Psoas muscle (tissue), 8 donors: ENCODE data around the gene MALRD1. TPM values are rescaled to one million over a fixed set of nuclear protein-coding genes. Genes with fewer than 3 reads are reported as not detected.

Experiments
- ATAC-seq, 4 donors: fragments of 200-7000 bp; cut with Tn5 transposase; one replicate each; pipeline ENCODE4 v1.9.1; 2020; ENCODE audit warnings: moderate library complexity in 3 of 4, mild to moderate bottlenecking in 2 of 4
- DNase-seq, 2 donors: peaks; one replicate each; pipeline ENCODE4 v3.0.0-alpha.2; 2020
- H3K27ac ChIP-seq: fragments of 200-600 bp; one replicate; pipeline ENCODE4 v1.8.0; 2022
- H3K27me3 ChIP-seq, 3 donors: fragments of 200-600 bp in 1 of 3; one replicate each; pipeline versions ENCODE4 v1.6.1 to v1.8.0; 2013 to 2022; ENCODE audit warnings: low read length in 2 of 3, mild to moderate bottlenecking in 2 of 3, moderate library complexity in 1 of 3; ENCODE audit not compliant: insufficient read depth in 3 of 3
- H3K36me3 ChIP-seq, 2 donors: fragments of 200-600 bp in 1 of 2; one replicate each; pipeline versions ENCODE4 v1.6.1 to v1.8.0; 2013 to 2022; ENCODE audit warnings: low read depth in 1 of 2, mild to moderate bottlenecking in 1 of 2, moderate library complexity in 1 of 2; ENCODE audit not compliant: insufficient read depth in 1 of 2
- H3K4me1 ChIP-seq: fragments of 200-600 bp; one replicate; pipeline ENCODE4 v1.8.0; 2022
- H3K4me3 ChIP-seq: fragments of 200-600 bp; one replicate; pipeline ENCODE4 v1.8.0; 2022; ENCODE audit warnings: mild to moderate bottlenecking
- H3K9me3 ChIP-seq: fragments of 200-600 bp; one replicate; pipeline ENCODE4 v1.8.0; 2022
- CTCF ChIP-seq: fragments of 200-600 bp; IDR thresholded peaks from one replicate; pipeline ENCODE4 v1.8.0; 2022; ENCODE audit warnings: antibody characterized with exemption
- WGBS, 3 donors: extraction: QIAGEN DNeasy Blood & Tissue Kit; methylation state at CpG; one replicate each; pipeline versions ENCODE4 v1.1.6 to v1.1.7; 2013; 5-methylcytosine and 5-hydroxymethylcytosine counted together
- intact Hi-C, 2 donors: fragments of 100-400 bp; cut with DNase I; formaldehyde crosslinking; loops; one replicate each; pipeline versions ENCODE4 v1.11.0 to v1.14.2; 2022
- polyA plus RNA-seq, 3 donors: library from polyadenylated mRNA; stranded (reverse); fragments of 200-250 nt; gene quantifications; one replicate each; pipeline ENCODE4 v1.2.3, GENCODE V29; 2013
- total RNA-seq, 4 donors: library from RNA; stranded (reverse); fragmentation: NEBNext Ultra II Directional in 2 of 4; extraction: Animal tissue kit (Norgen Biotek cat#: 25700) in 2 of 4; gene quantifications; one replicate each; pipeline versions ENCODE4 v1.2.1 to v1.2.4, GENCODE V29; 2021 to 2023
- donor health status: healthy with polysubstance abuse.
- donor health status: DM: no; HTN: no; CAD: no; lungs with moderate emphysema.
- donor health status: Bipolar disorder and iron deficiency.
- donor health status: healthy.
- donor health status: DM: yes; HTN: yes; CAD: no.
- donor health status: DM: no; HTN: no; CAD: no.
- donor health status: DM: no; HTN: no; CAD: no.
- donor health status: DM: yes; HTN: yes; CAD: no.

MALRD1 gene
- total and polyA plus RNA-seq, 7 donors, result 0.12 to 0.39 (median 0.27) TPM; not detected in 3

DNA sequence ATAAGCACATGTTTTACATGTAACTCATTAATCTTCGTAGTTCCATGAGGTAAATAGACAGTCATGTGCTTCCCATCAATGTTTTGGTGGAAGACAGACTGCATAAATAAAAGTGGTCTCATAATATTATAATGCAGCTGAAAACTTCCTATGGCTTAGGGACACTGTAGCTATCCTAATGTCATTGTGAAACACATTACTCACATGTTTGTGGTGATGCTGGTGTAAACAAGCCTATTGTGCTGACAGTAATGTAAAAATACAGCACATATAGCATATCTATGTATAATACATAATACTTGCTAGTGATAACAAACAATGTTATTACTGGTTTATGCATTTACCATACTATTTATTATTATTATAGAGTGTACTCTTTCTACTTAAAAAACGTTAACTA is 730.4 kb downstream of the MALRD1 start:
- 82 to 86% (median 85%) methylated on average over 2 of the region's 2 CpGs for WGBS, 3 donors
- H3K27ac ChIP-seq, result no peak overlapping the region
- H3K9me3 ChIP-seq, result no peaks in the 10 kb centered on the region
- DNase-seq (no peak), ATAC-seq (no peak)
- no peaks in the 10 kb centered on the region for H3K36me3 ChIP-seq
- H3K4me3 ChIP-seq, result no peak overlapping the region
- no peaks in the 10 kb centered on the region for H3K27me3 ChIP-seq
- TF ChIP-seq CTCF, result no peak
- intact Hi-C loops, result no loop called here
- H3K4me1 ChIP-seq, result no peaks in the 10 kb centered on the region

- Histone ChIP-seq H3K4me1 (no peaks in the 10 kb centered on the region), H3K36me3 (no peaks in the 10 kb centered on the region), H3K4me3 (no peak overlapping the region), H3K27me3 (no peaks in the 10 kb centered on the region), H3K9me3 (no peaks in the 10 kb centered on the region), H3K27ac (no peak overlapping the region)
- intact Hi-C loops, result loop anchor here in 1 of 2 donors (10.0 kb wide), 1 partner anchor 368 kb away; no protein-coding TSS in a partner anchor
- TF ChIP-seq CTCF, result no peak
- DNase-seq, result no peak
- WGBS, 3 donors, result 69 to 72% (median 71%) methylated on average over 6 of the region's 6 CpGs
- ATAC-seq, result no peak
Observed at GRCh38 chr10:19782430-19783089, 734.0 kb downstream of the MALRD1 start.

GRCh38 chr10:19783721-19784120 is 735.1 kb downstream of the MALRD1 start:
- no peak for ATAC-seq
- TF ChIP-seq CTCF, result no peak
- intact Hi-C loops, result loop anchor here in 1 of 2 donors (10.0 kb wide), 1 partner anchor 369 kb away; no protein-coding TSS in a partner anchor
- no peak for DNase-seq
- Histone ChIP-seq H3K27ac (no peak overlapping the region), H3K4me3 (no peak overlapping the region), H3K27me3 (no peaks in the 10 kb centered on the region), H3K36me3 (no peaks in the 10 kb centered on the region), H3K4me1 (no peaks in the 10 kb centered on the region), H3K9me3 (no peaks in the 10 kb centered on the region)
- 81 to 89% (median 88%) methylated on average over 4 of the region's 4 CpGs for WGBS, 3 donors
